Trophoblast cell (in vitro differentiated cells and primary cell): Measurements from ENCODE around the gene MYOD1.

ENCODE experiments used
- DNase-seq, 2 donors: peaks; one replicate each; pipeline ENCODE4 v3.0.0-alpha.2; 2016
- H2AFZ ChIP-seq: 2 replicates; pipeline ENCODE4 v1.6.1; 2013; ENCODE audit warnings: low read length, moderate library complexity, mild to moderate bottlenecking; ENCODE audit not compliant: insufficient read depth, poor library complexity
- H2AK5ac ChIP-seq: 2 replicates; pipeline ENCODE4 v1.6.1; 2013; ENCODE audit warnings: mild to moderate bottlenecking, low read length
- H2BK120ac ChIP-seq: 2 replicates; pipeline ENCODE4 v1.6.1; 2013; ENCODE audit warnings: low read length, mild to moderate bottlenecking, moderate library complexity; ENCODE audit not compliant: insufficient read depth, poor library complexity
- H2BK12ac ChIP-seq: 2 replicates; pipeline ENCODE4 v1.6.1; 2013; ENCODE audit warnings: mild to moderate bottlenecking, low read length, moderate library complexity
- H2BK5ac ChIP-seq: 2 replicates; pipeline ENCODE4 v1.6.1; 2013; ENCODE audit warnings: low read length, low read depth, moderate library complexity, mild to moderate bottlenecking; ENCODE audit not compliant: poor library complexity
- H3K14ac ChIP-seq: 2 replicates; pipeline ENCODE4 v1.6.1; 2013; ENCODE audit warnings: mild to moderate bottlenecking, low read length
- H3K18ac ChIP-seq: 2 replicates; pipeline ENCODE4 v1.6.1; 2013; ENCODE audit warnings: mild to moderate bottlenecking, low read length
- H3K23ac ChIP-seq: 2 replicates; pipeline ENCODE4 v1.6.1; 2013; ENCODE audit warnings: low read length
- H3K27ac ChIP-seq: 2 replicates; pipeline ENCODE4 v1.5.1; 2013; ENCODE audit warnings: low read depth, mild to moderate bottlenecking, inconsistent platforms, low read length, moderate library complexity
- H3K27me3 ChIP-seq: 2 replicates; pipeline ENCODE4 v1.6.1; 2013; ENCODE audit warnings: inconsistent platforms, mild to moderate bottlenecking, low read length, moderate library complexity; ENCODE audit not compliant: insufficient read depth
- H3K36me3 ChIP-seq, 2 experiments: 1 replicate in 1 of 2; 2 replicates in 1 of 2; pipeline ENCODE4 v1.6.1; 2013; ENCODE audit warnings: low read length in 2 of 2, mild to moderate bottlenecking in 2 of 2, moderate library complexity in 1 of 2; ENCODE audit not compliant: insufficient read depth in 2 of 2, control insufficient read depth in 1 of 2
- H3K4ac ChIP-seq: 2 replicates; pipeline ENCODE4 v1.6.1; 2013; ENCODE audit warnings: low read depth, mild to moderate bottlenecking, low read length, moderate library complexity
- H3K4me1 ChIP-seq, 2 experiments: 1 replicate in 1 of 2; 2 replicates in 1 of 2; pipeline ENCODE4 v1.6.1; 2013; ENCODE audit warnings: low read length in 2 of 2, mild to moderate bottlenecking in 2 of 2, moderate library complexity in 1 of 2; ENCODE audit not compliant: insufficient read depth in 2 of 2, control insufficient read depth in 1 of 2
- H3K4me2 ChIP-seq: 2 replicates; pipeline ENCODE4 v1.6.1; 2013; ENCODE audit warnings: inconsistent platforms, mild to moderate bottlenecking, low read length, moderate library complexity
- H3K4me3 ChIP-seq: 2 replicates; pipeline ENCODE4 v1.5.1; 2013; ENCODE audit warnings: mild to moderate bottlenecking, low read depth, low read length, inconsistent platforms
- H3K79me1 ChIP-seq: one replicate; pipeline ENCODE4 v1.6.1; 2013; ENCODE audit warnings: low read length
- H3K79me2 ChIP-seq: 2 replicates; pipeline ENCODE4 v1.6.1; 2013; ENCODE audit warnings: low read length, mild to moderate bottlenecking; ENCODE audit not compliant: control insufficient read depth, insufficient read depth, poor library complexity
- H3K9ac ChIP-seq: 2 replicates; pipeline ENCODE4 v1.6.1; 2013; ENCODE audit warnings: mild to moderate bottlenecking, low read length
- H3K9me3 ChIP-seq: 2 replicates; pipeline ENCODE4 v1.6.1; 2013; ENCODE audit warnings: low read depth, mild to moderate bottlenecking, control low read depth, inconsistent platforms, low read length; ENCODE audit not compliant: insufficient read depth
- H4K12ac ChIP-seq: 2 replicates; pipeline ENCODE4 v1.6.1; 2013; ENCODE audit warnings: low read depth, mild to moderate bottlenecking, low read length, moderate library complexity
- H4K8ac ChIP-seq: 2 replicates; pipeline ENCODE4 v1.6.1; 2013; ENCODE audit warnings: low read depth, mild to moderate bottlenecking, low read length, moderate library complexity
- H4K91ac ChIP-seq: one replicate; pipeline ENCODE4 v1.6.1; 2013; ENCODE audit warnings: low read depth, mild to moderate bottlenecking, low read length, moderate library complexity
- WGBS: extraction: QIAGEN DNeasy Blood & Tissue Kit; methylation state at CpG from one replicate; pipeline ENCODE4 v1.1.7; 2013; ENCODE audit warnings: missing lambda C conversion rate; ENCODE audit not compliant: insufficient read length, insufficient coverage; ENCODE audit errors: extremely low coverage; 5-methylcytosine and 5-hydroxymethylcytosine counted together

Gene MYOD1

DNA sequence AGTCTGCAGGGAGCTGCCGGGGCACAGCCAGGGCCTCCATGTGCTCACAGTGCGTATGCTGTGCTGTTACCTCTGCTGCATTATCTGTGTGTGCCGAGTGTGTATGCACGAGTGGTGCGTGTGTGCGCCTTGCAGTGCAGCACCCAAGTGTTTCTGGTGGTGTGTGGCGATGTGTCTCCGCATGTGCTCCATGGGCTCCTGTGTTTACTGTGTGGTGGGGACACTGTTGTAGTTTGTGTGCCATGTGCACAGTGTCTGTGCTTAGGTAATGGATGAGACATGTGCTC is 46.6 kb downstream of the MYOD1 start:
- no peak overlapping the region for H3K4me2 ChIP-seq
- no peaks in the 10 kb centered on the region for H3K27me3 ChIP-seq
- no peak overlapping the region for H2BK12ac ChIP-seq
- H3K4me3 ChIP-seq: no peak overlapping the region
- no peak overlapping the region for H4K8ac ChIP-seq
- no peaks in the 10 kb centered on the region for H3K79me2 ChIP-seq
- no peak overlapping the region for H3K18ac ChIP-seq
- no peak overlapping the region for H2BK120ac ChIP-seq
- no peak overlapping the region for H4K12ac ChIP-seq
- H3K14ac ChIP-seq: no peak overlapping the region
- H3K23ac ChIP-seq: no peak overlapping the region
- no peaks in the 10 kb centered on the region for H3K79me1 ChIP-seq
- H2AFZ ChIP-seq: no peak overlapping the region
- H3K36me3 ChIP-seq: no peaks in the 10 kb centered on the region
- DNase-seq: no peak
- no peaks in the 10 kb centered on the region for H3K9me3 ChIP-seq
- H3K4ac ChIP-seq: no peak overlapping the region
- H3K4me1 ChIP-seq: no peaks in the 10 kb centered on the region
- no peak overlapping the region for H2AK5ac ChIP-seq
- no peak overlapping the region for H2BK5ac ChIP-seq
- no peak overlapping the region for H3K27ac ChIP-seq
- H3K9ac ChIP-seq: no peak overlapping the region
- H4K91ac ChIP-seq: no peak overlapping the region
- WGBS: no CpG with 5 or more reads among the region's 8 CpGs

DNA sequence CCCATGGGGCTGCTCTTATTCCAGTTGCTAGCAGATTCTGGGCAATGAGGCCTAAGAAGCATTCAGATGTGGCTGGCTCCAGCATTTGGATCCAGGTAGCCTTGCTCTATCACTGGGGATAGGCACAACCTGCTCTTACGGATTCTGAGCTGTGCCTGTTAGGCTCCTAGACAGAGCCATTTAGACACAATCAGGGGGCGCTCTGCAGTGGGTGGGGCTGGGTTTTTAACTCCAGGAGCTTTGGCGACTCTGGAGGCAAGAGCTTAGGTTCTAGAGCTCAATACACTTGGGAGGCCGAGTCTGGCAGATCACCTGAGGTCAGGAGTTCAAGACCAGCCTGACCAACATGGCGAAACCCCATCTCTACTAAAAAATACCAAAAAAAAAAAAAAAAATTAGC is 47.2 kb downstream of the MYOD1 start:
- Histone ChIP-seq H2AFZ (no peak overlapping the region), H3K79me1 (no peaks in the 10 kb centered on the region), H3K14ac (no peak overlapping the region), H3K4me3 (no peak overlapping the region), H3K9me3 (no peaks in the 10 kb centered on the region), H2BK5ac (no peak overlapping the region), H3K4ac (no peak overlapping the region), H3K27me3 (no peaks in the 10 kb centered on the region), H3K79me2 (no peaks in the 10 kb centered on the region), H3K4me2 (no peak overlapping the region), H3K36me3 (no peaks in the 10 kb centered on the region), H2BK12ac (no peak overlapping the region), H2AK5ac (no peak overlapping the region), H3K9ac (no peak overlapping the region), H2BK120ac (no peak overlapping the region), H3K23ac (no peak overlapping the region), H4K8ac (no peak overlapping the region), H3K18ac (no peak overlapping the region), H4K12ac (no peak overlapping the region), H3K27ac (no peak overlapping the region), H3K4me1 (no peaks in the 10 kb centered on the region), H4K91ac (no peak overlapping the region)
- DNase-seq: no peak
- WGBS: no CpG with 5 or more reads among the region's 5 CpGs

DNA sequence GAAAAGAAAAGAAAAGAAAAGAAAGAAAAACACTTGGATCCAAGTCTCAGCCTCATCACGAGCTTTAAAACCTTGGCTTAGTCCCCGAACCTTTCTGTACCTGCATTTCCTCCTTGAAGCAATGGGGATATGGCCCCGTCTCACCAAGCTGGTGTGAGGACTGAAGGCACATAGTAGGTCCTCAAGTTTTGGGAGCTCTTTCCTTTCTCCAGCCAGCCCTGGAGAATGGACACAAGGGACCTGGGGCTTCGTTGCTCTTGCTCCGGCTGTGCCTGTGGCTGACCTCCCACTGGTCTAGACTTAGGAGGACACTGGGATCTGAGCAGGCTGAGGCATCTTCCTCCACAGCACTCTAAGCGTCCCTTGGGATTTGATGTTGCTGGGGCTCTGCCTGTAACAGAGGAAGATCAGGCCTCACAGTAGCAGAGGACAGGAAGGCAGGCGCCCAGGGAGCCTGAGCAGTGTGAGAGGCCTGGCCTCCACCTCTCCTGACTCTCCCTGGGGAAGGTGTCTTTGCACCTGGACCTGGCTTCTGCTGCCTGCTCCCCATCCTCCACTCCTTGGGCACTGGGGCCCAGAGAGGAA is 48.0 kb downstream of the MYOD1 start:
- Histone ChIP-seq H4K12ac (no peak overlapping the region), H4K91ac (no peak overlapping the region), H3K79me1 (no peaks in the 10 kb centered on the region), H3K4me1 (no peaks in the 10 kb centered on the region), H2BK5ac (no peak overlapping the region), H3K9ac (no peak overlapping the region), H2BK12ac (no peak overlapping the region), H3K18ac (no peak overlapping the region), H3K9me3 (no peaks in the 10 kb centered on the region), H3K27ac (no peak overlapping the region), H4K8ac (no peak overlapping the region), H2BK120ac (no peak overlapping the region), H3K27me3 (no peaks in the 10 kb centered on the region), H2AK5ac (no peak overlapping the region), H3K4me2 (no peak overlapping the region), H3K79me2 (no peaks in the 10 kb centered on the region), H3K4ac (no peak overlapping the region), H3K14ac (no peak overlapping the region), H2AFZ (no peak overlapping the region), H3K4me3 (no peak overlapping the region), H3K36me3 (no peaks in the 10 kb centered on the region), H3K23ac (no peak overlapping the region)
- DNase-seq: no peak
- no CpG with 5 or more reads among the region's 7 CpGs for WGBS

DNA sequence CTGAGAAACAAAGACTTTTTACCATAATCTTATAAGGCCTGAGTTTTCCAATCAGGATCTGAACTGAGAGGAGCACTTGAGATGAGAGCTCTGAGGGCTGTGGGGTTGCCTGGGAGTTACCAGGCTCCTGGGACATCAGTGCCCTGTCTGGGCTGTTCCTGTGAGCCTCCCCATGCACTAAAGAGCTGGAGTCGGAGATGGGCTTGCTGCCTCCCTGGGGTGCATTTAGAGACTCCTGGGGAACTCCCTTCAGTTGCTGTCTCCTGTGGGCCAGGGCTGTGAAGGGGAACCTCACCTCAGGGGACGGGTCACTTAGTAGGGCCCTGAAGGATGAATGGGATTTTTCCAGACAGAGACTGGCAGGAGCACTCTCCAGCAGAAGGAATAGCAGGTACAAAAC is 48.5 kb downstream of the MYOD1 start:
- Histone ChIP-seq H3K79me2 (no peaks in the 10 kb centered on the region), H2BK12ac (no peak overlapping the region), H3K4me2 (no peak overlapping the region), H2BK120ac (no peak overlapping the region), H3K14ac (no peak overlapping the region), H2BK5ac (no peak overlapping the region), H3K4me1 (no peaks in the 10 kb centered on the region), H2AK5ac (no peak overlapping the region), H2AFZ (no peak overlapping the region), H4K12ac (no peak overlapping the region), H3K18ac (no peak overlapping the region), H3K36me3 (no peaks in the 10 kb centered on the region), H3K23ac (no peak overlapping the region), H3K9me3 (no peaks in the 10 kb centered on the region), H4K91ac (no peak overlapping the region), H3K4me3 (no peak overlapping the region), H3K4ac (no peak overlapping the region), H3K27me3 (no peaks in the 10 kb centered on the region), H3K79me1 (no peaks in the 10 kb centered on the region), H3K27ac (no peak overlapping the region), H4K8ac (no peak overlapping the region), H3K9ac (no peak overlapping the region)
- DNase-seq: no peak
- WGBS: no CpG with 5 or more reads among the region's 2 CpGs
